Measurements from ENCODE around the gene PBXIP1. TPM values are rescaled to one million over a fixed set of nuclear protein-coding genes. Genes with fewer than 3 reads are reported as not detected.

Gene PBXIP1
- total and polyA plus RNA-seq, 4 donors, result 3.8 to 42.8 (median 20.5) TPM

- no peaks in the 10 kb centered on the region for H3K27me3 ChIP-seq (ENCODE audit: control insufficient read depth in 4 of 4, insufficient read depth in 4 of 4, low read length in 3 of 4)
- TF ChIP-seq MAX (IDR thresholded peaks at IDR 0.05) (no peak), JUND (IDR thresholded peaks at IDR 0.05) (no peak), FOXA2 (IDR thresholded peaks at IDR 0.05) (no peak), CTCF (IDR thresholded peaks at IDR 0.05; ENCODE audit: low read depth, low read length, missing input control) (no peak), RAD21 (IDR thresholded peaks at IDR 0.05) (no peak), SP1 (IDR thresholded peaks at IDR 0.05) (no peak), HNF4A (conservative IDR thresholded peaks at IDR 0.05) (no peak), REST (IDR thresholded peaks at IDR 0.05) (no peak), GABPA (IDR thresholded peaks at IDR 0.05 in 1 of 2, conservative IDR thresholded peaks at IDR 0.05 in 1 of 2) (no peak), RXRA (IDR thresholded peaks at IDR 0.05) (no peak), TAF1 (conservative IDR thresholded peaks at IDR 0.05) (no peak), FOXA1 (IDR thresholded peaks at IDR 0.05) (no peak), EGR1 (IDR thresholded peaks at IDR 0.05; ENCODE audit: low read depth in 2 of 2) (no peak), ZBTB33 (IDR thresholded peaks at IDR 0.05) (no peak), NR2F2 (IDR thresholded peaks at IDR 0.05) (no peak), ATF3 (IDR thresholded peaks at IDR 0.05) (no peak), YY1 (IDR thresholded peaks at IDR 0.05) (no peak)
- peak; percentile 55 for DNase-seq (ENCODE audit: low spot score)
- no peaks in the 10 kb centered on the region for H3K36me3 ChIP-seq (ENCODE audit: control insufficient read depth in 4 of 4, insufficient read depth in 3 of 4, low read depth in 1 of 4, low read length in 3 of 4)
- H3K9me3 ChIP-seq (ENCODE audit: control insufficient read depth in 4 of 4, low read length in 3 of 4), result no peaks in the 10 kb centered on the region
- H3K4me1 ChIP-seq (ENCODE audit: control insufficient read depth in 4 of 4, insufficient read depth in 4 of 4, low read length in 3 of 4), result peaks cover 30 to 67% (median 55%) of the 10 kb centered on the region in 4 donors
- H3K9ac ChIP-seq (ENCODE audit: low read depth in 1 of 2, low read length in 2 of 2), result peak overlapping the region; percentile 89 to 96
- peak overlapping the region; percentile 87 to 99 for H3K27ac ChIP-seq (ENCODE audit: low read depth in 1 of 2, low read length in 2 of 2)
- WGBS, result under 1% methylated on average over 37 of the region's 37 CpGs
- peak overlapping the region; percentile 73 to 94 (median 91) for H3K4me3 ChIP-seq (ENCODE audit: low read depth in 1 of 3, low read length in 3 of 3)
These were observed 47.4 kb upstream of the PBXIP1 start for GRCh38 chr1:155003227-155003765.

All from liver (tissue), 9 donors.